IMR-90 (cell line): ENCODE results near the gene RPA3. TPM values are rescaled to one million over a fixed set of nuclear protein-coding genes. Genes with fewer than 3 reads are reported as not detected.

ENCODE experiments used
- ATAC-seq: fragments of 200-7000 bp; cut with Tn5 transposase; 2 replicates; pipeline ENCODE4 v1.9.1; 2020; ENCODE audit warnings: low read depth, mild to moderate bottlenecking, moderate library complexity
- BruUV-seq: library from RNA; stranded (reverse); fragments of 400-500 nt; replicated peaks from 2 replicates; lab custom pipeline; 2021; lab: Mats Ljungman, UMichigan
- CTCF ChIA-PET: fragments of 300-600 bp; formaldehyde crosslinking; extraction: SDS; loops from one replicate; lab custom pipeline; 2021; ENCODE audit warnings: antibody characterized with exemption; lab: Yijun Ruan, JAX
- POLR2A ChIA-PET: fragments of 300-600 bp; sonication (Branson Sonifier 250); formaldehyde crosslinking; loops from one replicate; lab custom pipeline; 2022; ENCODE audit warnings: antibody characterized with exemption; ENCODE audit not compliant: unreplicated experiment; lab: Charles Lee
- DNase-seq: peaks from one replicate; pipeline ENCODE4 v3.0.0; 2013
- H2AFZ ChIP-seq: replicated peaks from 2 replicates; pipeline ENCODE3; 2013; ENCODE audit warnings: low read length, mild to moderate bottlenecking; ENCODE audit not compliant: poor library complexity
- H2AK5ac ChIP-seq: 2 replicates; pipeline ENCODE4 v1.6.1; 2013; ENCODE audit warnings: low read depth, low read length, inconsistent platforms
- H2AK9ac ChIP-seq: replicated peaks from 2 replicates; pipeline ENCODE3; 2013; ENCODE audit warnings: mild to moderate bottlenecking, low read depth, low read length, moderate library complexity; ENCODE audit not compliant: poor library complexity
- H2BK120ac ChIP-seq: 2 replicates; pipeline ENCODE4 v1.6.1; 2013; ENCODE audit warnings: low read depth, low read length, inconsistent platforms
- H2BK15ac ChIP-seq: 3 replicates; pipeline ENCODE4 v1.6.1; 2013; ENCODE audit warnings: low read depth, low read length, inconsistent platforms
- H2BK20ac ChIP-seq: 2 replicates; pipeline ENCODE4 v1.6.1; 2013; ENCODE audit warnings: low read depth, mild to moderate bottlenecking, inconsistent platforms, low read length, moderate library complexity
- H2BK5ac ChIP-seq: 2 replicates; pipeline ENCODE4 v1.6.1; 2013; ENCODE audit warnings: mild to moderate bottlenecking, low read depth, low read length, inconsistent platforms; ENCODE audit not compliant: poor library complexity, severe bottlenecking
- H3K14ac ChIP-seq: replicated peaks from 2 replicates; pipeline ENCODE4 v1.6.1; 2013; ENCODE audit warnings: low read depth, low read length, inconsistent platforms
- H3K18ac ChIP-seq: 2 replicates; pipeline ENCODE4 v1.6.1; 2013; ENCODE audit warnings: low read depth, low read length, control low read depth
- H3K23ac ChIP-seq: 2 replicates; pipeline ENCODE4 v1.6.1; 2013; ENCODE audit warnings: low read depth, low read length, inconsistent platforms
- H3K27ac ChIP-seq: 2 replicates; pipeline ENCODE4 v1.5.1; 2013; ENCODE audit warnings: mild to moderate bottlenecking, control low read depth, low read length; ENCODE audit not compliant: insufficient read depth
- H3K27me3 ChIP-seq: 2 replicates; pipeline ENCODE4 v1.6.1; 2013; ENCODE audit warnings: low read length; ENCODE audit not compliant: control insufficient read depth, insufficient read depth
- H3K36me3 ChIP-seq: 2 replicates; pipeline ENCODE4 v1.6.1; 2013; ENCODE audit warnings: low read length, mixed read lengths; ENCODE audit not compliant: control insufficient read depth, insufficient read depth
- H3K4ac ChIP-seq: 2 replicates; pipeline ENCODE4 v1.6.1; 2013; ENCODE audit warnings: low read depth, low read length, inconsistent platforms
- H3K4me1 ChIP-seq: 2 replicates; pipeline ENCODE4 v1.6.1; 2013; ENCODE audit warnings: low read length, mixed read lengths; ENCODE audit not compliant: control insufficient read depth, insufficient read depth
- H3K4me2 ChIP-seq: 2 replicates; pipeline ENCODE4 v1.6.1; 2013; ENCODE audit warnings: low read depth, mild to moderate bottlenecking, control low read depth, low read length, moderate library complexity
- H3K4me3 ChIP-seq: 2 replicates; pipeline ENCODE4 v1.5.1; 2013; ENCODE audit warnings: low read depth, mild to moderate bottlenecking, control low read depth, low read length, moderate library complexity; ENCODE audit not compliant: insufficient read depth
- H3K56ac ChIP-seq: 2 replicates; pipeline ENCODE4 v1.6.1; 2013; ENCODE audit warnings: low read length, inconsistent platforms; ENCODE audit not compliant: insufficient read depth; ENCODE audit errors: extremely low read depth
- H3K79me1 ChIP-seq, 2 experiments: 2 replicates each; pipeline ENCODE4 v1.6.1; 2013; ENCODE audit warnings: low read length in 2 of 2, inconsistent platforms in 1 of 2, low read depth in 1 of 2
- H3K9ac ChIP-seq: 2 replicates; pipeline ENCODE4 v1.6.1; 2013; ENCODE audit warnings: low read depth, low read length, control low read depth
- H3K9me1 ChIP-seq: 2 replicates; pipeline ENCODE4 v1.6.1; 2013; ENCODE audit warnings: low read length, inconsistent platforms; ENCODE audit not compliant: insufficient read depth
- H3K9me3 ChIP-seq: 2 replicates; pipeline ENCODE4 v1.6.1; 2013; ENCODE audit warnings: low read length; ENCODE audit not compliant: control insufficient read depth, insufficient read depth
- H4K20me1 ChIP-seq: 2 replicates; pipeline ENCODE4 v1.6.1; 2013; ENCODE audit warnings: low read length, inconsistent platforms; ENCODE audit not compliant: insufficient read depth
- H4K5ac ChIP-seq: 2 replicates; pipeline ENCODE4 v1.6.1; 2013; ENCODE audit warnings: mild to moderate bottlenecking, low read depth, low read length, control low read depth
- H4K8ac ChIP-seq, 2 experiments: 2 replicates each; pipeline ENCODE4 v1.6.1; 2013; ENCODE audit warnings: low read depth in 2 of 2, low read length in 2 of 2, control low read depth in 1 of 2, inconsistent platforms in 1 of 2
- H4K91ac ChIP-seq: 2 replicates; pipeline ENCODE4 v1.6.1; 2013; ENCODE audit warnings: low read depth, low read length, inconsistent platforms; ENCODE audit not compliant: insufficient read depth
- BHLHE40 ChIP-seq: fragments of 150-350 bp; IDR thresholded peaks from 2 replicates; pipeline ENCODE4 v1.6.1; 2016; ENCODE audit warnings: mild to moderate bottlenecking, low read depth, low read length
- CEBPB ChIP-seq: IDR thresholded peaks from 2 replicates; pipeline ENCODE4 v1.6.1; 2012; ENCODE audit warnings: low read depth, low read length, improper control_type of control experiment
- CHD1 ChIP-seq: IDR thresholded peaks from 2 replicates; pipeline ENCODE4 v1.6.1; 2012; ENCODE audit warnings: low read depth, low read length, improper control_type of control experiment
- CTCF ChIP-seq: conservative IDR thresholded peaks from 2 replicates; pipeline ENCODE4 v1.5.1; 2012; ENCODE audit warnings: mild to moderate bottlenecking, low read depth, low read length, improper control_type of control experiment
- ELK1 ChIP-seq: fragments of 150-350 bp; IDR thresholded peaks from 2 replicates; pipeline ENCODE4 v1.6.1; 2016; ENCODE audit warnings: low read depth, mild to moderate bottlenecking, low read length, moderate library complexity, borderline replicate concordance
- FOS ChIP-seq: fragments of 150-350 bp; IDR thresholded peaks from 2 replicates; pipeline ENCODE4 v1.6.1; 2016; ENCODE audit warnings: low read depth, low read length
- MAFK ChIP-seq: IDR thresholded peaks from 2 replicates; pipeline ENCODE4 v1.6.1; 2012; ENCODE audit warnings: low read depth, low read length, improper control_type of control experiment
- MAZ ChIP-seq: IDR thresholded peaks from 2 replicates; pipeline ENCODE4 v1.6.1; 2012; ENCODE audit warnings: low read depth, mild to moderate bottlenecking, low read length, improper control_type of control experiment, moderate library complexity, borderline replicate concordance
- MXI1 ChIP-seq: IDR thresholded peaks from 2 replicates; pipeline ENCODE4 v1.6.1; 2012; ENCODE audit warnings: low read depth, mild to moderate bottlenecking, low read length, moderate library complexity, borderline replicate concordance
- NFE2L2 ChIP-seq: fragments of 150-350 bp; IDR thresholded peaks from 2 replicates; pipeline ENCODE4 v1.6.1; 2016; ENCODE audit warnings: low read depth, mild to moderate bottlenecking, low read length
- POLR2A ChIP-seq: IDR thresholded peaks from 2 replicates; pipeline ENCODE4 v1.6.1; 2012; ENCODE audit warnings: mild to moderate bottlenecking, low read depth, low read length
- RAD21 ChIP-seq: IDR thresholded peaks from 2 replicates; pipeline ENCODE4 v1.6.1; 2012; ENCODE audit warnings: low read length, improper control_type of control experiment
- RCOR1 ChIP-seq: IDR thresholded peaks from 2 replicates; pipeline ENCODE4 v1.6.1; 2012; ENCODE audit warnings: mild to moderate bottlenecking, low read length, improper control_type of control experiment; ENCODE audit not compliant: insufficient replicate concordance
- RFX5 ChIP-seq: IDR thresholded peaks from 2 replicates; pipeline ENCODE4 v1.8.0; 2012; ENCODE audit warnings: low read depth, mild to moderate bottlenecking, low read length, moderate library complexity
- SMC3 ChIP-seq: fragments of 150-350 bp; IDR thresholded peaks from 2 replicates; pipeline ENCODE4 v1.6.1; 2016; ENCODE audit warnings: low read depth, mild to moderate bottlenecking, antibody characterized with exemption, low read length, moderate library complexity
- USF2 ChIP-seq: fragments of 150-350 bp; IDR thresholded peaks from 2 replicates; pipeline ENCODE4 v1.6.1; 2017; ENCODE audit warnings: mild to moderate bottlenecking, antibody characterized with exemption, low read length, low read depth
- WGBS, 2 experiments: methylation state at CpG; one replicate each; pipeline versions ENCODE4 v1.1.5 to v1.1.7; 2013; ENCODE audit warnings: missing lambda C conversion rate in 2 of 2; ENCODE audit not compliant: insufficient read length in 1 of 2; ENCODE audit errors: extremely low coverage in 2 of 2; 5-methylcytosine and 5-hydroxymethylcytosine counted together
- dilution Hi-C: fragments of 300-500 bp; cut with HindIII; formaldehyde crosslinking; loops from one replicate; pipeline ENCODE4 v1.14.3; 2018; ENCODE audit warnings: low sequenced_read_pairs; ENCODE audit not compliant: unreplicated experiment
- in situ Hi-C: fragments of 300-500 bp; cut with MboI; formaldehyde crosslinking; loops from 3 replicates; pipeline ENCODE4 v1.14.3; 2019; ENCODE audit warnings: low sequenced_read_pairs, inconsistent platforms, mixed read lengths
- intact Hi-C: fragments of 100-400 bp; cut with micrococcal nuclease; formaldehyde crosslinking; loops from 2 replicates; pipeline ENCODE4 v1.10.0; 2022
- polyA plus RNA-seq, 3 experiments: library from polyadenylated mRNA; depleted of rRNA; stranded (reverse); fragments of >200 nt; gene quantifications; 2 replicates each; pipeline ENCODE4 v1.2.3, GENCODE V29; 2012; ENCODE audit warnings: low replicate concordance in 1 of 3
- total RNA-seq: library from RNA; depleted of rRNA; stranded (reverse); fragments of >200 nt; gene quantifications from 2 replicates; pipeline ENCODE4 v1.2.3, GENCODE V29; 2012

The RPA3 gene
- total and polyA plus RNA-seq, 2 of the 4 experiments (the other 2 are of a cell fraction) = 12.7 to 21.1 TPM

- H3K9me1 ChIP-seq = no peaks in the 10 kb centered on the region
- no peak overlapping the region for H3K23ac ChIP-seq
- ChIA-PET POLR2A (no interaction called here), CTCF (no interaction called here)
- DNase-seq (no peak), ATAC-seq (no peak)
- peaks cover 0 to 5% of the 10 kb centered on the region in 2 experiments; a peak in 2 of 4 replicates for H3K79me1 ChIP-seq
- H3K14ac ChIP-seq = no peak overlapping the region
- H2BK5ac ChIP-seq = no peak overlapping the region
- no TSS peak for BruUV-seq
- no peak for TF ChIP-seq MAZ
- no peak for TF ChIP-seq FOS
- no peak for TF ChIP-seq POLR2A
- TF ChIP-seq SMC3 = no peak
- no peak for TF ChIP-seq RCOR1
- TF ChIP-seq BHLHE40 = no peak
- no peak for TF ChIP-seq CHD1
- TF ChIP-seq NFE2L2 = no peak
- TF ChIP-seq CEBPB = no peak
- TF ChIP-seq ELK1 = no peak
- no peak for TF ChIP-seq USF2
- TF ChIP-seq MXI1 = no peak
- TF ChIP-seq MAFK = no peak
- TF ChIP-seq CTCF = no peak
- TF ChIP-seq RAD21 = no peak
- no peak for TF ChIP-seq RFX5
- H3K56ac ChIP-seq = no peak overlapping the region
- in situ Hi-C loops (loop anchor here (25.0 kb wide), 1 partner anchor 547 kb away; no protein-coding TSS in a partner anchor), dilution Hi-C loops (no loop called here), intact Hi-C loops (no loop called here)
- H4K91ac ChIP-seq = no peak overlapping the region
- no peak overlapping the region for H3K4ac ChIP-seq
- no peak overlapping the region for H2BK20ac ChIP-seq
- no peaks in the 10 kb centered on the region for H3K27me3 ChIP-seq
- no peak overlapping the region for H2AK5ac ChIP-seq
- H3K4me1 ChIP-seq = no peaks in the 10 kb centered on the region
- H4K5ac ChIP-seq = no peak overlapping the region
- H3K9ac ChIP-seq = no peak overlapping the region
- no peak overlapping the region for H3K4me3 ChIP-seq
- H3K9me3 ChIP-seq = no peaks in the 10 kb centered on the region
- no peak overlapping the region for H2AK9ac ChIP-seq
- H3K36me3 ChIP-seq = no peaks in the 10 kb centered on the region
- H2BK120ac ChIP-seq = no peak overlapping the region
- no peak overlapping the region for H3K18ac ChIP-seq
- H3K4me2 ChIP-seq = no peak overlapping the region
- no peak overlapping the region for H4K8ac ChIP-seq
- no peak overlapping the region for H2BK15ac ChIP-seq
- H3K27ac ChIP-seq = no peak overlapping the region
- no peak overlapping the region for H2AFZ ChIP-seq
- no peaks in the 10 kb centered on the region for H4K20me1 ChIP-seq
- no CpG with 5 or more reads among the region's 1 CpG for WGBS, 2 experiments
Observed at GRCh38 chr7:7665031-7665430, 53.4 kb downstream of the RPA3 start.
